ENCODE results near the gene UHMK1.

UHMK1 gene

DNA sequence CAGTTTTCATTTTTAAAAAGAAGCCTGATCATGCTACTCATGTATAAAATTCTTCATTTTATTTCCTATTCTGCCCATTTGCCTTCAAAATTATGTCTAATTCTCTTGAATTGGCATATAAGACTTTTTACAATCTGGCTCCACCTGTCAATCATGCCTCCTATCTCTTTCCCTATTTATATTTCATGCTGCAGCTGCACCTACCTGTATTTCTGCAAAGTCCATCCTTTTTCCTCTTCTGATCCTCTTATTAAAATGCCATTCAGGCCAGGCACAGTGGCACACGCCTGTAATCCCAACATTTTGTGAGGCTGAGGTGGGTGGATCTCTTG is 33.3 kb downstream of the UHMK1 start:
- H3K23ac ChIP-seq (ENCODE audit: low read length) = no peak overlapping the region
- no peak overlapping the region for H2BK5ac ChIP-seq (ENCODE audit: low read length)
- no peak overlapping the region for H3K27ac ChIP-seq (ENCODE audit: low read depth, low read length)
- no peak overlapping the region for H4K8ac ChIP-seq (ENCODE audit: low read depth, low read length)
- no peak overlapping the region for H2AK5ac ChIP-seq (ENCODE audit: low read length)
- H3K79me2 ChIP-seq (ENCODE audit: control insufficient read depth, insufficient read depth, low read length) = no peaks in the 10 kb centered on the region
- H2BK120ac ChIP-seq (ENCODE audit: low read depth, low read length) = no peak overlapping the region
- H3K4ac ChIP-seq (ENCODE audit: low read depth, low read length) = no peak overlapping the region
- no peak overlapping the region for H4K5ac ChIP-seq (ENCODE audit: low read length)
- no peak overlapping the region for H3K9ac ChIP-seq (ENCODE audit: low read length)
- no peak overlapping the region for H3K4me3 ChIP-seq (ENCODE audit: low read length)
- no peak for DNase-seq
- H3K56ac ChIP-seq (ENCODE audit: low read length) = no peak overlapping the region
- no peaks in the 10 kb centered on the region for H3K79me1 ChIP-seq (ENCODE audit: low read length)
- no peaks in the 10 kb centered on the region for H3K36me3 ChIP-seq (ENCODE audit: control insufficient read depth, insufficient read depth, low read length)
- no peak overlapping the region for H2BK15ac ChIP-seq (replicated peaks; ENCODE audit: low read depth)
- no CpG with 5 or more reads among the region's 1 CpG for WGBS (ENCODE audit: extremely low coverage, insufficient coverage, low lambda C conversion rate)
- H3K4me1 ChIP-seq (ENCODE audit: control insufficient read depth, low read depth, low read length) = peaks cover 3% of the 10 kb centered on the region
- H3K27me3 ChIP-seq (ENCODE audit: insufficient read depth, low read length, poor library complexity) = no peaks in the 10 kb centered on the region
- H3K18ac ChIP-seq (ENCODE audit: low read length) = no peak overlapping the region
- no peak overlapping the region for H3K4me2 ChIP-seq (ENCODE audit: low read length)

- Histone ChIP-seq H3K23ac (ENCODE audit: low read length) (no peak overlapping the region), H3K18ac (ENCODE audit: low read length) (no peak overlapping the region), H2BK5ac (ENCODE audit: low read length) (no peak overlapping the region), H3K9ac (ENCODE audit: low read length) (no peak overlapping the region), H3K27ac (ENCODE audit: low read depth, low read length) (no peak overlapping the region), H3K56ac (ENCODE audit: low read length) (no peak overlapping the region), H3K79me1 (ENCODE audit: low read length) (no peaks in the 10 kb centered on the region), H3K36me3 (ENCODE audit: control insufficient read depth, insufficient read depth, low read length) (no peaks in the 10 kb centered on the region), H2BK120ac (ENCODE audit: low read depth, low read length) (no peak overlapping the region), H3K4me1 (ENCODE audit: control insufficient read depth, low read depth, low read length) (peaks cover 2% of the 10 kb centered on the region), H4K8ac (ENCODE audit: low read depth, low read length) (no peak overlapping the region), H3K4me3 (ENCODE audit: low read length) (no peak overlapping the region), H2AK5ac (ENCODE audit: low read length) (no peak overlapping the region), H3K4me2 (ENCODE audit: low read length) (no peak overlapping the region), H2BK15ac (replicated peaks; ENCODE audit: low read depth) (no peak overlapping the region), H3K79me2 (ENCODE audit: control insufficient read depth, insufficient read depth, low read length) (no peaks in the 10 kb centered on the region), H3K27me3 (ENCODE audit: insufficient read depth, low read length, poor library complexity) (no peaks in the 10 kb centered on the region), H4K5ac (ENCODE audit: low read length) (no peak overlapping the region), H3K4ac (ENCODE audit: low read depth, low read length) (no peak overlapping the region)
- no CpG with 5 or more reads among the region's 1 CpG for WGBS (ENCODE audit: extremely low coverage, insufficient coverage, low lambda C conversion rate)
- DNase-seq = no peak
Observed at GRCh38 chr1:162535501-162535900, 37.9 kb downstream of the UHMK1 start.

DNA sequence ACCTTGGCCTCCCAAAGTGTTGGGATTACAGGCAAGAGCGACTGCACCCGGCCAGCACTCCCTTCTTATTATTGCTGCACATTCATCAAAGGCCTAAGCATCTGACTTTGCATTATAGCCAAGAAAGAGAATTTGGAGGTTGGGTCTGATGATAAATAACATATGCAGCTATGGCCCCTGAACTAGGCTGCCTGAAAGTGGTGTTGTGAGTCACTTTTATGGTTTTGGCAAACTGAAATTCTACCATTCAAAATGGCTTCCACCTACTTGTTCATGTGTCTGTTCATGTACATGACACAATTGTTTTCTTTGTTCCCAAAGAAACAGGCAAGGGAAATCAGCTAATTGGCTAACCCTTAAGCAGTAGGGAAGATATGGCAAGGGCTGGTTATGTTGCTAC is 38.9 kb downstream of the UHMK1 start:
- Histone ChIP-seq H3K4me3 (ENCODE audit: low read length) (no peak overlapping the region), H3K18ac (ENCODE audit: low read length) (no peak overlapping the region)
- no CpG with 5 or more reads among the region's 2 CpGs for WGBS (ENCODE audit: extremely low coverage, insufficient coverage, low lambda C conversion rate)

DNA sequence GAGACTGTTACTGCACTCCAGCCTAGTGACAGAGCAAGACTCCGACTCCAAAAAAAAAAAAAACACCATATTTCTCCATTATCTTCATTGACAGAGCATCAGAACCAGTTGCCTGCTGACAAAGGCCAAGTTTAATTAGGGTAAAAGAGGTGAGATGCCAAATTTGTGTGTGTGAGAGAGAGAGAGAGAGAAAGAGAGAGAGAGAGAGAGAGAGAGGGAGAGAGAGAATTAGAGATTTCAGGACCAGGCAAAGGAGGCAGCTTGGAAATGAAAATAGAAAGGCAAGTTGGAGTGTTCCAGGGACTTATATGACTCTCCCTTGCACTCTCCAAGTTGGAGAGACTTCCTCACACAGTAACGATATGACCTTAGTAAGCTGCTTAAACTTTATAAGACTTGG is 39.6 kb downstream of the UHMK1 start:
- no peak overlapping the region for H2BK120ac ChIP-seq (ENCODE audit: low read depth, low read length)
- H4K5ac ChIP-seq (ENCODE audit: low read length) = no peak overlapping the region
- no peaks in the 10 kb centered on the region for H3K79me1 ChIP-seq (ENCODE audit: low read length)
- no peak overlapping the region for H3K18ac ChIP-seq (ENCODE audit: low read length)
- no peak overlapping the region for H3K27ac ChIP-seq (ENCODE audit: low read depth, low read length)
- H3K4me2 ChIP-seq (ENCODE audit: low read length) = no peak overlapping the region
- no peak overlapping the region for H3K23ac ChIP-seq (ENCODE audit: low read length)
- H2BK5ac ChIP-seq (ENCODE audit: low read length) = no peak overlapping the region
- no CpG with 5 or more reads among the region's 2 CpGs for WGBS (ENCODE audit: extremely low coverage, insufficient coverage, low lambda C conversion rate)
- no peak overlapping the region for H3K4me3 ChIP-seq (ENCODE audit: low read length)
- no peaks in the 10 kb centered on the region for H3K4me1 ChIP-seq (ENCODE audit: control insufficient read depth, low read depth, low read length)
- H2AK5ac ChIP-seq (ENCODE audit: low read length) = no peak overlapping the region
- H4K8ac ChIP-seq (ENCODE audit: low read depth, low read length) = no peak overlapping the region
- no peaks in the 10 kb centered on the region for H3K36me3 ChIP-seq (ENCODE audit: control insufficient read depth, insufficient read depth, low read length)
- H3K79me2 ChIP-seq (ENCODE audit: control insufficient read depth, insufficient read depth, low read length) = no peaks in the 10 kb centered on the region
- no peak overlapping the region for H3K4ac ChIP-seq (ENCODE audit: low read depth, low read length)
- H3K27me3 ChIP-seq (ENCODE audit: insufficient read depth, low read length, poor library complexity) = no peaks in the 10 kb centered on the region
- H3K56ac ChIP-seq (ENCODE audit: low read length) = no peak overlapping the region
- H3K9ac ChIP-seq (ENCODE audit: low read length) = no peak overlapping the region
- DNase-seq = no peak
- H2BK15ac ChIP-seq (replicated peaks; ENCODE audit: low read depth) = no peak overlapping the region

More for the DNA sequence above, 38.9 kb downstream of the UHMK1 start:
- H3K9ac ChIP-seq (ENCODE audit: low read length) = no peak overlapping the region
- H3K79me2 ChIP-seq (ENCODE audit: control insufficient read depth, insufficient read depth, low read length) = no peaks in the 10 kb centered on the region
- no peak overlapping the region for H4K5ac ChIP-seq (ENCODE audit: low read length)
- H3K27ac ChIP-seq (ENCODE audit: low read depth, low read length) = no peak overlapping the region
- H2AK5ac ChIP-seq (ENCODE audit: low read length) = no peak overlapping the region
- H3K4me1 ChIP-seq (ENCODE audit: control insufficient read depth, low read depth, low read length) = no peaks in the 10 kb centered on the region
- H3K79me1 ChIP-seq (ENCODE audit: low read length) = no peaks in the 10 kb centered on the region
- H4K8ac ChIP-seq (ENCODE audit: low read depth, low read length) = no peak overlapping the region
- H3K23ac ChIP-seq (ENCODE audit: low read length) = no peak overlapping the region
- no peaks in the 10 kb centered on the region for H3K27me3 ChIP-seq (ENCODE audit: insufficient read depth, low read length, poor library complexity)
- H2BK5ac ChIP-seq (ENCODE audit: low read length) = no peak overlapping the region
- DNase-seq = no peak
- no peak overlapping the region for H2BK15ac ChIP-seq (replicated peaks; ENCODE audit: low read depth)
- no peak overlapping the region for H3K4me2 ChIP-seq (ENCODE audit: low read length)
- no peak overlapping the region for H2BK120ac ChIP-seq (ENCODE audit: low read depth, low read length)
- no peak overlapping the region for H3K56ac ChIP-seq (ENCODE audit: low read length)
- H3K36me3 ChIP-seq (ENCODE audit: control insufficient read depth, insufficient read depth, low read length) = no peaks in the 10 kb centered on the region
- no peak overlapping the region for H3K4ac ChIP-seq (ENCODE audit: low read depth, low read length)

DNA sequence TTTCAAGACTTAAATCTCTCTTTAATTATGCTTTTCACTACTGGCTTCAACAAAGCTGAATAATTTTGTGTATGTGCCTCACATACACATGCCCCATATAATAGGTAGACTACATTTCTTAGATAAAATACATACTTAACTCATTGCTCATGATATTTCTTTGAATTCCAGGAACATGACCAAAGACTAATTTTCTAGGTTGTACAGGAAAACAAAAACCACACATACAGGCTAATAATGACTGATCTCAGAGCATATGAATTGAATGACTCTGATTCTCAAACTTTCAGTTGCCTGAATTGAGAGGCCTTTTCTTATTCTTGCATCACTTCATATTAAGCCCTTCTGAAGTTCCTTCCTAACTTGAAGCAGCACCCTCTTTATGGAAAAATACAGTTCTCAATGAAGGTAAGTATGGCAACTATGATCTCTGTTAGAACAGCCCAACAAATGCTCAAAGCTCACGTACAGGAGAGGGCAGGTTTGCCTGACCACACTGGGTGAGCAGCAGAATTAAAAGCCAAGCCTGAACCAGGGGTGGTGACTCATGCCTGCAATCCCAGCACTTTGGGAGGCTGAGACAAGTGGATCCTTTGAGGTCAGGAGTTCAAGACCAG is 41.3 kb downstream of the UHMK1 start:
- Histone ChIP-seq H2AK5ac (ENCODE audit: low read length) (no peak overlapping the region), H3K4me2 (ENCODE audit: low read length) (no peak overlapping the region), H2BK5ac (ENCODE audit: low read length) (no peak overlapping the region), H2BK15ac (replicated peaks; ENCODE audit: low read depth) (no peak overlapping the region), H3K4me1 (ENCODE audit: control insufficient read depth, low read depth, low read length) (no peaks in the 10 kb centered on the region), H3K4me3 (ENCODE audit: low read length) (no peak overlapping the region), H3K36me3 (ENCODE audit: control insufficient read depth, insufficient read depth, low read length) (no peaks in the 10 kb centered on the region), H4K8ac (ENCODE audit: low read depth, low read length) (no peak overlapping the region), H3K79me2 (ENCODE audit: control insufficient read depth, insufficient read depth, low read length) (no peaks in the 10 kb centered on the region), H3K79me1 (ENCODE audit: low read length) (no peaks in the 10 kb centered on the region), H3K27ac (ENCODE audit: low read depth, low read length) (no peak overlapping the region), H3K18ac (ENCODE audit: low read length) (no peak overlapping the region), H3K23ac (ENCODE audit: low read length) (no peak overlapping the region), H2BK120ac (ENCODE audit: low read depth, low read length) (no peak overlapping the region), H3K9ac (ENCODE audit: low read length) (no peak overlapping the region), H3K56ac (ENCODE audit: low read length) (no peak overlapping the region), H3K4ac (ENCODE audit: low read depth, low read length) (no peak overlapping the region), H4K5ac (ENCODE audit: low read length) (no peak overlapping the region), H3K27me3 (ENCODE audit: insufficient read depth, low read length, poor library complexity) (no peaks in the 10 kb centered on the region)
- DNase-seq = peak; percentile 7
- no CpG with 5 or more reads among the region's 1 CpG for WGBS (ENCODE audit: extremely low coverage, insufficient coverage, low lambda C conversion rate)

GRCh38 chr1:162541619-162542141 is 44.1 kb downstream of the UHMK1 start:
- Histone ChIP-seq H3K27me3 (ENCODE audit: insufficient read depth, low read length, poor library complexity) (no peaks in the 10 kb centered on the region), H3K4me3 (ENCODE audit: low read length) (no peak overlapping the region), H3K18ac (ENCODE audit: low read length) (no peak overlapping the region), H4K8ac (ENCODE audit: low read depth, low read length) (no peak overlapping the region), H3K9ac (ENCODE audit: low read length) (no peak overlapping the region), H3K36me3 (ENCODE audit: control insufficient read depth, insufficient read depth, low read length) (no peaks in the 10 kb centered on the region), H2BK120ac (ENCODE audit: low read depth, low read length) (no peak overlapping the region), H2AK5ac (ENCODE audit: low read length) (no peak overlapping the region), H3K79me2 (ENCODE audit: control insufficient read depth, insufficient read depth, low read length) (no peaks in the 10 kb centered on the region), H2BK15ac (replicated peaks; ENCODE audit: low read depth) (no peak overlapping the region), H4K5ac (ENCODE audit: low read length) (no peak overlapping the region), H3K4me2 (ENCODE audit: low read length) (no peak overlapping the region), H3K56ac (ENCODE audit: low read length) (no peak overlapping the region), H3K27ac (ENCODE audit: low read depth, low read length) (no peak overlapping the region), H3K4ac (ENCODE audit: low read depth, low read length) (no peak overlapping the region), H3K79me1 (ENCODE audit: low read length) (no peaks in the 10 kb centered on the region), H3K23ac (ENCODE audit: low read length) (no peak overlapping the region), H2BK5ac (ENCODE audit: low read length) (no peak overlapping the region), H3K4me1 (ENCODE audit: control insufficient read depth, low read depth, low read length) (no peaks in the 10 kb centered on the region)
- no peak for DNase-seq
- WGBS (ENCODE audit: extremely low coverage, insufficient coverage, low lambda C conversion rate) = no CpG with 5 or more reads among the region's 5 CpGs

Data from mesendoderm (in vitro differentiated cells).